HG03520 (cell line): Measurements from ENCODE around the gene PAX8.

Source experiments
- ATAC-seq: cut with Tn5 transposase; IDR thresholded peaks from one replicate; pipeline ENCODE4 v1.9.1; 2021; ENCODE audit warnings: mild to moderate bottlenecking, moderate library complexity; ENCODE audit not compliant: unreplicated experiment

The PAX8 gene

DNA sequence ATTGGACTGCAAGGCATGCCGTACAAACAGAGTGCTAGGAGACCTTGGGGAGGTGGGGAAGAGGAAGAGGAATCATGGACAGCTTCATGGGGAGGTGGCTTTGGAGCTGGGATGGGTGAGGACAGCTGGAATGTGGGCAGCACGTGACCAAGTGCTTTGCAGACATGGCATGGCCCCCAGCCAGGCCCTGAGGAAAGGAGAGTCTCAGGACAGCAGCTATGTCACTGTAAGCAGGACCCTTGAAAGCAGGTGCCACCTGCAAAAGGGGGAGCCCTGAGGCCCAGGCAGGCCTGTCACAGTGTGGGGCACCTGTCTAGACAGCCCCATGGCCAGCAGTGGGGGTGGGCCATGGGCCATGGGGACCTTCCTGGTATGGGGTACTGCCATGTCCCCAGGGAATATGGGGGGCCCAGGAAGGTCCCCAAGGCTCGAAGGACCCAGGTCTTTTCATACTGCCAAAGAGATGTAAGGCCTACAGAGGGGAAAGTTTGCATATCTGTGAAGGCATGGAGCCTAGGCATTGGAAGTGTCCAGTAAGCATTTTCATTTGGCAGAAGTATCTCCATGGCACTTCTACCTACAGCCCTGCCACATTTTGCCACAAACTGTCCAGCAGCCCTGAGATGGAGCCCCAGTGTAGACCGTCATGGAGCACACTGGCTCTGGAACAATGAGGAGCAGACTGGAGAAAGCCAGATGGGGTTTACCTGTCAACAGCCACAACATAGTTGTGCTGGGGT, 9.9 kb downstream of the PAX8 start:
- ATAC-seq = no peak

- no peak for ATAC-seq
Measured at GRCh38 chr2:113266431-113266830, 12.3 kb downstream of the PAX8 start.

GRCh38 chr2:113264713-113265403, 13.9 kb downstream of the PAX8 start:
- no peak for ATAC-seq

GRCh38 chr2:113263546-113263945, 15.2 kb downstream of the PAX8 start:
- no peak for ATAC-seq

DNA sequence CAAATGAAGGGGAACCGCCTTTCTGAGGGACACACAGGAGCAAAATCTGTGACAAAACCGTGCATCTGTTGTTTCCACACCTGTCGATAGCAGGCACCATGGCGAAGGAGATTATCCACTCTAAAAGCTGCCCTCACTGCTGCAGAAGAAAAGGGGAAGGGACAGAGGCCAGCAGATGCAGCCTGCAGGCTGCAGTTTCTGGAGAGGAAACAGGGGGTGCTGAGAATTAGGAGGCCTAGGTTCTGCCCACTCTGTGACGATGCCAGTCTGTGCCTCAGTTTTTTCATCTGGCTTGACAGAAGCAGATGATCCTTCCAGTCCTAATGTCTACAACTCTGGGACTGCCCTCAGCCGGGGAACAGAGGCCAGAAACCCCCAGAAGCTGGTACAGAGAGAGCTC, 17.7 kb downstream of the PAX8 start:
- ATAC-seq = no peak

DNA sequence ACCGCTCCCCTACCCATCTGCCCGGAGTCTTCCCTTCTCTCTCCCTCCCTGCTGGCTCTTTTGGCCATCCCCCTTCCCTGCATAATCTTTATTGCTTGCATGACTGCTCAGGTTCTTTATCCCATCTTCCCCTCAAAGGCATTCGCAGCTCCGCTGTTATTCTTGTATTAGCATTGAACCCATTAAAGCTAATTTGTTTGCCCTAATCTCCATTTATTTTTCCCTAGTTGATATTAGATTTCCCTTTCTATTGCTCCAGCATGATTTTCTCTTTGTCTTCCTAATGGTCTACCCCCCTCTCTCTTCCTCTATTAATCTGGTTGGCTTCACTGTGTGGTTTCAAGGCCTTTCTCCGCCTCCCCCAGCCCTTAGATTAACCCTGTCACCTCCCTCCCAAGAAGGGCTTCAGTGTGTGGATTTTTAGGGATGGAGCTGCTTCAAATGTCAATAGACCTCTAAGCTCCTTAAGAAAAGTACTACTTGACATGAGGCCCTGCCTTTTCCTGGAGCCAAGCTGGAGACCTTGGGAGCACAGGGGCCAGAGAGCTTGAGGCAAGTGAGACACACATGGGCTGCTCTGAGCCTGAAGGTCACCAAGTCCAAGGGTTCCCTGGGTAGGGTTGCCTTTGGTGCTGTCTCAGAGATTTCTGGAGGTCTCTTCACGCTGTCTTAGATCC, 20.1 kb downstream of the PAX8 start:
- ATAC-seq = no peak

DNA sequence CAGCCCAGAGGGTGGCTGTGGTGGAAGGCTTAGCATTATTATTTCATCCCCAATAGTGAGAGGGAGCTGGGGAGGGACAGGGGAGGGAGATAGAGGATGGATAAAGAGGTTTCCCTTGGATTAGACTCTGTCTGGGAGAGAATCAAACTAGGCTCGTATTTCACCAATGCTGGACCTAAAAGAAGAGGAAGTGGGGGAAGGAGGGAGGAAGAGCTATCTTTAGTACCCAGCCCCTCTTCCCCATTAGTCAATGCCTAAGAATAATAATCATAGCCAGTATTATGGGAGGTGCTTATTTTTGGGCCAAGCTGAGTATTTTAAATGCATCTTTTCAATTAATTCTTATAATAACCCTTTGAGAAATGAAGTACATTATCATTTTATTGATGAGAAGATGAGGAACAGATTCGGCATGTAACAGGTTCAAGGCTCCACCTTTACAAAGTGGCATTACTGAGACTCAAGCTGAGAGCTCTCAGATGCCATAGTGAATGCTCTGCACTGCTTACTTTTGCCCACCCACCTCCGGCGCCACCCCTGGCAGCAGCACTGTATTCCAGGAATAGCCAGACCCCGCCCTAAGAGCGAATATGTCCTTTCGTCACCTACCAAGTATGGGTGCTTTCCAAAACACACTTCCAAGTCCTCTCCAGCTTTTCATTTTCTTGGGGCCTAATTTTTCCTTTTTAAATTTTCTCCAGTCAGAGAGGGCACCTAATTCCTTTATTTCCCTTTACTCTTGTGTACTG, 21.0 kb downstream of the PAX8 start:
- ATAC-seq = no peak

GRCh38 chr2:113255140-113256070, 23.3 kb downstream of the PAX8 start:
- ATAC-seq = no peak

DNA sequence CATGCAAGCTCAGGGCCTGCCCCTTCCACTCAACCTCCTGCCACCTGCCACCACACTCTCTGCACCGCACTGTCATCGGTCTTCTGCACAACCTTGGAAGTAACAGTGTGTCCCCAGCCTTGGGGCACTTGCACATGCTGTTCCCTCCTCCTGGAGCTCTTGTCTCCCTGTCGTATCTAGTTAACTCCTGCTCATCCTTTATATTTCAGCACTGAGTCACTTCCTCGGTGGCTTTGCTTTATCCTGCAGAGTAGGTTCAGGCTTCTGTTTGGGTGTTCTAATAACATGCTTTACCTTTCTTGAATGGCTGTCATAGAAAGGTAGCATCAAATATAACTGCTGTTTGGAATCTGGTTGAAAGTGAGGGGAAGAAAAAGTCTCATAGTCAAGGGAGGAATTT, 25.3 kb downstream of the PAX8 start:
- ATAC-seq = no peak

DNA sequence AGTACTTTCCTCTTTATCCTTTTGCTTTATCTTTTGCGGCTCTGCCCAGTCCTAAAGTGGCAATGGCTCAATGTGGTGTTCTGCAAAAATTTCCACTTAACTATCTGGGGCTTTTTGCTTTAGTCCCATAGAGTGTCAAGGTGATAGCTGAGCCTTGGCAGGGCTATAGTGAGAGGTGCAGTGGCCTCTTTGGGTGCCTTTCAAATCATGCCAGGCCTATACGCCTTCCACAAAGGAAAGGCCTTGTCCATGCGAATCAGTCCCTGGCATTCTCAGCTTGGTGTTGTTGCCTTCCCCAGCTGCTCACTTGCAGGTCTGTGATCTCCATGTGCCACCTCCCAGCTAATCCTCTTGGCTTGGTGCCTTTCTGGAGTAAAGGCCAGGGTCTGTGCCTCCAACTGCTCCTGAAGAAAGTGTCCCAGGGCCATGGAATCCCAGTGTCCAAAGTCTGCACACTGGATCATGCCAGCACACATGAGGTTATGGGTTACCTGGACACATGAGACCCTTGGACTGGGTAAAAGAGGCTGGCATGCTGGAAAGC, 26.6 kb downstream of the PAX8 start:
- ATAC-seq = no peak

GRCh38 chr2:113251118-113251517, 27.6 kb downstream of the PAX8 start:
- no peak for ATAC-seq

GRCh38 chr2:113248997-113249770, 29.5 kb downstream of the PAX8 start:
- ATAC-seq = peak; percentile 60

GRCh38 chr2:113246606-113247005, 32.1 kb downstream of the PAX8 start:
- ATAC-seq = no peak

DNA sequence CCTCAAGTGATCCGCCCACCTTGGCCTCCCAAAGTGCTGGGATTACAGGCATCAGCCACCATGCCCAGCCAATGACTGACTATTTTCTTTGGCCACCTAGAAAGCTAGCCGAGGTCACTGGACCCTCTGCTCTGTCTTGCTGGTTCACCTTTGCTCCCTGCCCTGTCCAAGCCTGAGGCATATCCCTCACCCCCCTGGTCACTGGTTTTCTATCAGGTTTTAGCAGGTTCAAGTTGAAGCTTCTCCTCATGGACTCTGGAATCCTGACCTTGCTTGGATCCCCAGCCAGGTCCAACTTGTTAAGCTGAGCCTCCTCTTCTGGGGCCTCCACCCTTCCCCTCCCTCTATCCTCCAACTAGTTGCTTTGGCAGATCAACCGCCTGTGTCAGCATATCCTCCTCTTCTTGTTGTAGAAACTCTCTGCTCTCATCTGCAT, 33.4 kb downstream of the PAX8 start:
- ATAC-seq = no peak

GRCh38 chr2:113242327-113242726, 36.4 kb downstream of the PAX8 start:
- ATAC-seq = no peak

GRCh38 chr2:113240915-113241911, 37.5 kb downstream of the PAX8 start:
- ATAC-seq = no peak

DNA sequence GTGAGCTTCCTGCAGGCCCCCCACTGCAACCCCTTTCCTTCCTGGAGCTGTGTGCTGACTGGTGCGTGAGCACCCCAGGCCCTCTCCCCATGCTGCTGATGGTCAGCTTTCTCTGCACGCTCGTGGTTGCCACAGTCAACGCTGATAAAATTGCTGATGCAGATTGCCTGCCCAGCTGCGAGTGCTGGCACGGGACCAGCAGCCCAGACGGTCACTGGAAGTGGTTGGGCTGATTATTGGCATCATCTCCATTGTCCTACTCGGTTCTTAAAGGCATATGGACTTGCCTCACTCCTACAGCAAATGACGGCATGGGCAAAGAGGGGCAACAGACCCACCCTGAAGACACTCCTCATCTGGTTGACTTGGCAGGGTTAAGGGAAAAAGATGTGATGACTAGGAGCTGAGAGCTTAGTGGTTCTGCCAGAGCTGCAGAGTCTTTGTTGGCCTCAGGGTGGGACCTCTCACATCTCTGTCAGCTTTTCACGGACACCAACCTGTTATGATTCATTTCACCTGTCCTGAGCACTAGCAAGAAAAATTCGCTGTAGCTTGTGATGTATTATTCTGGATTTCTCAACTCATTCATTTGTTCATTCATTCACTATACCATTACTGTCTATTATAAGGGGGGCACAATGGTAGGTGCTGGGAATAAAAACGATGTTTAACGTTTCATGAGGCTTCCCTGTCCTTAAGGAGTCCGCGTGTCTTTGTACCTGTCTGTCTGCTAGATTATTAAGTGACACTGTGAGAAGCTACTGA, 38.4 kb downstream of the PAX8 start:
- no peak for ATAC-seq
